SIG-M5 (cell line): ENCODE measurements around the gene PRSS12.
"Not testable (repeated sequence)": the region's sequence is repeated elsewhere in the genome, so short reads cannot be mapped to it uniquely, and the experiment has no call there.

ENCODE experiments used
- DNase-seq: peaks from one replicate; lab custom pipeline; 2025; lab: John Stamatoyannopoulos, UW

PRSS12 gene

GRCh38 chr4:118278473-118279274 lies 74.1 kb downstream of the PRSS12 start:
- DNase-seq = peak; percentile 70

- DNase-seq = no peak
Observed at GRCh38 chr4:118277243-118277642, 75.6 kb downstream of the PRSS12 start.

GRCh38 chr4:118276580-118276979 lies 76.2 kb downstream of the PRSS12 start:
- no peak for DNase-seq

GRCh38 chr4:118273642-118274041 lies 79.2 kb downstream of the PRSS12 start:
- no peak for DNase-seq

GRCh38 chr4:118271788-118272187 lies 81.0 kb downstream of the PRSS12 start:
- DNase-seq = no peak

- DNase-seq = no peak
Observed at GRCh38 chr4:118270492-118270891, 82.3 kb downstream of the PRSS12 start.

- no peak for DNase-seq
Observed at GRCh38 chr4:118268780-118269179, 84.0 kb downstream of the PRSS12 start.

GRCh38 chr4:118266145-118266496 lies 86.7 kb downstream of the PRSS12 start:
- not testable (repeated sequence) for DNase-seq

- no peak for DNase-seq
Observed at GRCh38 chr4:118265312-118266144, 87.3 kb downstream of the PRSS12 start.

GRCh38 chr4:118264096-118264495 lies 88.7 kb downstream of the PRSS12 start:
- no peak for DNase-seq

- DNase-seq = no peak
Observed at GRCh38 chr4:118260309-118260708, 92.5 kb downstream of the PRSS12 start.

- DNase-seq = no peak
Observed at GRCh38 chr4:118259111-118259510, 93.7 kb downstream of the PRSS12 start.

GRCh38 chr4:118254368-118254767 lies 98.4 kb downstream of the PRSS12 start:
- DNase-seq = no peak

GRCh38 chr4:118249890-118250289 lies 102.9 kb downstream of the PRSS12 start:
- no peak for DNase-seq

- DNase-seq = no peak
Observed at GRCh38 chr4:118237531-118237930, 115.3 kb downstream of the PRSS12 start.

GRCh38 chr4:118235566-118236120 lies 117.2 kb downstream of the PRSS12 start:
- DNase-seq = no peak
